Osteoblast (primary cell): ENCODE measurements around the gene HHATL. TPM values are rescaled to one million over a fixed set of nuclear protein-coding genes. Genes with fewer than 3 reads are reported as not detected.

ENCODE experiments used
- DNase-seq: peaks from one replicate; pipeline ENCODE4 v3.0.0; 2011; ENCODE audit warnings: low spot score, mixed read lengths; ENCODE audit not compliant: insufficient read length; ENCODE audit errors: missing footprints
- H2AFZ ChIP-seq: 2 replicates; pipeline ENCODE4 v1.6.0; 2011; ENCODE audit warnings: mild to moderate bottlenecking, low read length
- H3K27ac ChIP-seq: 2 replicates; pipeline ENCODE4 v1.5.1; 2011; ENCODE audit warnings: mild to moderate bottlenecking, low read depth, low read length, moderate library complexity
- H3K27me3 ChIP-seq: 2 replicates; pipeline ENCODE4 v1.6.0; 2012; ENCODE audit warnings: mild to moderate bottlenecking, control low read depth, inconsistent platforms, low read length, moderate library complexity; ENCODE audit not compliant: insufficient read depth
- H3K36me3 ChIP-seq: 2 replicates; pipeline ENCODE4 v1.5.1; 2011; ENCODE audit warnings: mild to moderate bottlenecking, low read length, control low read depth, moderate library complexity; ENCODE audit not compliant: insufficient read depth
- H3K4me1 ChIP-seq: 2 replicates; pipeline ENCODE4 v1.5.1; 2011; ENCODE audit warnings: mild to moderate bottlenecking, low read length, control low read depth, moderate library complexity; ENCODE audit not compliant: insufficient read depth
- H3K4me2 ChIP-seq: 2 replicates; pipeline ENCODE4 v1.6.0; 2011; ENCODE audit warnings: mild to moderate bottlenecking, low read length; ENCODE audit not compliant: insufficient read depth
- H3K4me3 ChIP-seq: fragments of 200-600 bp; sonication (generic); 3 replicates; pipeline ENCODE4 v1.5.1; 2012; ENCODE audit warnings: mild to moderate bottlenecking, low read length, inconsistent platforms; ENCODE audit not compliant: insufficient read depth
- H3K79me2 ChIP-seq: 2 replicates; pipeline ENCODE4 v1.6.0; 2012; ENCODE audit warnings: mild to moderate bottlenecking, low read length, control low read depth, inconsistent platforms; ENCODE audit not compliant: insufficient read depth
- H3K9me3 ChIP-seq: 2 replicates; pipeline ENCODE4 v1.5.1; 2011; ENCODE audit warnings: low read depth, low read length, control low read depth
- H4K20me1 ChIP-seq: 2 replicates; pipeline ENCODE4 v1.6.0; 2012; ENCODE audit warnings: mild to moderate bottlenecking, low read length, control low read depth; ENCODE audit not compliant: insufficient read depth
- total RNA-seq: library from RNA; depleted of rRNA; stranded (reverse); fragments of >200 nt; gene quantifications from 2 replicates; pipeline ENCODE4 v1.2.3, GENCODE V29; 2012
- TF ChIP-seq, protein P1 (sequence below): IDR thresholded peaks from 2 replicates; pipeline ENCODE4 v1.5.1; 2011; ENCODE audit warnings: mild to moderate bottlenecking, low read depth, low read length, moderate library complexity; ENCODE audit errors: extremely low read depth

HHATL gene
- total RNA-seq, 1 donor, result not detected

DNA sequence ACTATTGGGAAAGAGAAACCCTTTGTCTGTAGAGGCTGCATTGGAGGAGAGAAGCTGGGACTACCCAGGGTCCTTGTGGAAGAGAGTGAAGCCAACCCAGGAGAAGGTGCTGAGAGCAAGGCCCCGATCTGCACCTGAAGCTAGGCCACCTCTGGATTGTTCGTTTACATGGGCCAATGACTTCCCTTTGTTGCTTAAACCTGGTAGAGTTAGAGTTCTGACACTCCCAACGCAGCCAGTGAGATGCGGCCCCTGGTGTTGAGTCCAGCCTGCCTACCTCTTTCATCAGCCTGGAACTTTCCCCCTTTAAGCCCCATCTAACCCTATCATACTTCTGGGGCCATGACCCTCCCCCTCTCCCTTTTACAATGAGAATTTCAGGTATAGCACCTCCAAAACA, 39.7 kb upstream of the HHATL start:
- Histone ChIP-seq H3K4me3 (no peak overlapping the region), H4K20me1 (no peaks in the 10 kb centered on the region), H3K9me3 (no peaks in the 10 kb centered on the region), H3K4me2 (no peak overlapping the region), H3K27me3 (no peaks in the 10 kb centered on the region), H3K79me2 (no peaks in the 10 kb centered on the region), H3K27ac (no peak overlapping the region), H2AFZ (no peak overlapping the region), H3K36me3 (no peaks in the 10 kb centered on the region), H3K4me1 (no peaks in the 10 kb centered on the region)
- no peak for DNase-seq
- TF ChIP-seq, protein P1, sequence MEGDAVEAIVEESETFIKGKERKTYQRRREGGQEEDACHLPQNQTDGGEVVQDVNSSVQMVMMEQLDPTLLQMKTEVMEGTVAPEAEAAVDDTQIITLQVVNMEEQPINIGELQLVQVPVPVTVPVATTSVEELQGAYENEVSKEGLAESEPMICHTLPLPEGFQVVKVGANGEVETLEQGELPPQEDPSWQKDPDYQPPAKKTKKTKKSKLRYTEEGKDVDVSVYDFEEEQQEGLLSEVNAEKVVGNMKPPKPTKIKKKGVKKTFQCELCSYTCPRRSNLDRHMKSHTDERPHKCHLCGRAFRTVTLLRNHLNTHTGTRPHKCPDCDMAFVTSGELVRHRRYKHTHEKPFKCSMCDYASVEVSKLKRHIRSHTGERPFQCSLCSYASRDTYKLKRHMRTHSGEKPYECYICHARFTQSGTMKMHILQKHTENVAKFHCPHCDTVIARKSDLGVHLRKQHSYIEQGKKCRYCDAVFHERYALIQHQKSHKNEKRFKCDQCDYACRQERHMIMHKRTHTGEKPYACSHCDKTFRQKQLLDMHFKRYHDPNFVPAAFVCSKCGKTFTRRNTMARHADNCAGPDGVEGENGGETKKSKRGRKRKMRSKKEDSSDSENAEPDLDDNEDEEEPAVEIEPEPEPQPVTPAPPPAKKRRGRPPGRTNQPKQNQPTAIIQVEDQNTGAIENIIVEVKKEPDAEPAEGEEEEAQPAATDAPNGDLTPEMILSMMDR, result no peak

DNA sequence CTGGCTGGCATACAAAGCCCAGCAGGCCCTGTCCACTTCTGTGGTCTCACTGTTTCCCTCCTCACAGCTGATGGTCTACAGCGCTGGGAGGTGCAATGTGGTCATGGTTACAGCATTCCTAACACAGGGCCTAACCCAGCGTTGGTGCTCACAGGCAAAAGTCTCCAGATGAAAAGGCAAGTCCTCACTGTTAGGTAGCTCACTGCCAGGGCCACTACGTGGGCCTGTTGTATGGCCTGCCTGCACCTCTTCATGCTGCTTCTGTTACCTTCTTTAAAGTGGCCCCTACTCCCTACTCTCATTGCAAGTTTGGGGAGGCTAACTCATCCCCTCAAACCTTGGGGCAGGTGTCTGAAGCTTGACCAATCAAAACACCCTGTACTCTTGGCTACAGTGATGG, 39.2 kb upstream of the HHATL start:
- H3K9me3 ChIP-seq, result no peaks in the 10 kb centered on the region
- H4K20me1 ChIP-seq, result no peaks in the 10 kb centered on the region
- H3K36me3 ChIP-seq, result no peaks in the 10 kb centered on the region
- DNase-seq, result no peak
- H3K27me3 ChIP-seq, result no peaks in the 10 kb centered on the region
- H3K4me3 ChIP-seq, result no peak overlapping the region
- TF ChIP-seq, protein P1, result no peak
- H3K4me2 ChIP-seq, result no peak overlapping the region
- H3K4me1 ChIP-seq, result no peaks in the 10 kb centered on the region
- H3K27ac ChIP-seq, result no peak overlapping the region
- H3K79me2 ChIP-seq, result no peaks in the 10 kb centered on the region
- H2AFZ ChIP-seq, result no peak overlapping the region

DNA sequence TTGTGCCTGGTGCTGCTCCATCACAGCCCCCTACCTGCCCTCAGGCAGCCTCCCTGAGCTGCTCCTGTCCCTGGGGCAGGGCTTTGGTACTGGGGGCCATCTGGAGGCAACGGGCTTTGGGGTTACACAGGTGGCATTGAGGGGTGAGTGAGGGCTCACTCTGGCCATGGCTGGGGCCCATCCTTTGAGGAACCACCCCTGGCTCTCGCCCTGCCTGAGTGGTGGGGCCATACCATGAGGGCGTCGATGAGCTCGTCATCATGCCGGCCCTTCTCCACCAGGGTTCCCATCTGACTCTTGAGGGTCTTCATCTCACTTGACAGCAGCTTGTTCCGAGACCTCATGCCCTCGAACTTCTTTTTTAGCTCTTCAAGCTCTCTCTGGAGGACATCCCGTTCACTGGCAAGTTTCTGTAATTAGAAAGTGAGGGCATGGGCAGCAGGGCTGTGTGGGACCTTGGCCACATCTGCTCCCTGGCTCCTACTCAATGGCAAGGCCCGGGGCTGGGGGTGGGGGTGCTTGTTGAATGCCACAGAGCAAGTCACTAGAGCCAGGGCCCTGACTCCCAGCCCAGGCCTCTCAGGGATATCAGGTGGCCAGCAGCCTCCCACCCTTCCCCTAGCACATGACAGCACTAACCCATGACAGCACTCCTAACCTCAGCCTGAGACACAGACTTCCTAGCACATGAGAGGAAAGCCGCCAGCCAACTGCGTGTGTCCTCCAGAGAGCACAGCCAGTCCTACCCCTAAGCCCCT, 37.0 kb upstream of the HHATL start:
- no peaks in the 10 kb centered on the region for H3K27me3 ChIP-seq
- H3K9me3 ChIP-seq, result no peaks in the 10 kb centered on the region
- no peaks in the 10 kb centered on the region for H3K36me3 ChIP-seq
- H2AFZ ChIP-seq, result no peak overlapping the region
- H3K4me1 ChIP-seq, result no peaks in the 10 kb centered on the region
- peak; percentile 59 for DNase-seq
- no peaks in the 10 kb centered on the region for H4K20me1 ChIP-seq
- no peak overlapping the region for H3K4me3 ChIP-seq
- TF ChIP-seq, protein P1, result no peak
- H3K79me2 ChIP-seq, result no peaks in the 10 kb centered on the region
- H3K4me2 ChIP-seq, result no peak overlapping the region
- H3K27ac ChIP-seq, result no peak overlapping the region

DNA sequence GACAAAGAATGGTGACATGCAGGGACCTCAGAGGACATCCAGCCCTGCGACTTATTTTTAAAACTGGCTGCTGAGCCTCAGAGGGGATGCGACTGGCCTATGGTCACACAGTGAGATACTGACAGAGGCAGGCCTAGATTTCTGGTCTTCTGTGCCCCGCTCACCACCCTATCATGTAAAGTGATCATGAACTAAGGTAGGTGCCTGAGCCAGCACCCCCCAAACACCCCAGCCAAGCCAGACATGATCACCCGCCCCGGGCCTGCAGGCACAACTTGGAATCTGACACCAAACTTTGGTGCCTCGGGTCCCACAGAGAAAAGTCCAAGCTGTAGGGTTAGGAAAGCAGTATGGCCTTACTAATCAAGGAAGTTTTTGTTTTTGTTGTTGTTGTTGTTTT, 33.9 kb upstream of the HHATL start:
- Histone ChIP-seq H3K9me3 (no peaks in the 10 kb centered on the region), H3K27me3 (no peaks in the 10 kb centered on the region), H3K27ac (no peak overlapping the region), H3K4me3 (no peak overlapping the region), H3K4me1 (no peaks in the 10 kb centered on the region), H4K20me1 (no peaks in the 10 kb centered on the region), H3K79me2 (no peaks in the 10 kb centered on the region), H3K36me3 (no peaks in the 10 kb centered on the region), H3K4me2 (no peak overlapping the region), H2AFZ (no peak overlapping the region)
- TF ChIP-seq, protein P1, result no peak
- DNase-seq, result no peak
